Stimulated activated CD4-positive, alpha-beta T cell treated with anti-CD3 and anti-CD28 coated beads, TNF-alpha, amount 100 ng/mL, for 24 hours (primary cell): ENCODE results near the gene TMPRSS2.

Source experiments
- DNase-seq, 3 experiments: peaks; one replicate each; pipeline ENCODE4 v3.0.0-alpha.2; 2020; ENCODE audit warnings: low read depth in 3 of 3

TMPRSS2 gene

GRCh38 chr21:41481191-41481590, 26.8 kb downstream of the TMPRSS2 start:
- DNase-seq, result no peak

- DNase-seq, result no peak
Observed at GRCh38 chr21:41480086-41480690, 27.8 kb downstream of the TMPRSS2 start.

GRCh38 chr21:41479686-41480085, 28.3 kb downstream of the TMPRSS2 start:
- DNase-seq, result no peak

- no peak for DNase-seq
Observed at GRCh38 chr21:41478319-41479177, 29.4 kb downstream of the TMPRSS2 start.

GRCh38 chr21:41477641-41478318, 30.2 kb downstream of the TMPRSS2 start:
- DNase-seq, result no peak

- DNase-seq, result no peak
Observed at GRCh38 chr21:41475714-41476420, 32.1 kb downstream of the TMPRSS2 start.

- DNase-seq, result no peak
Observed at GRCh38 chr21:41472753-41473548, 35.0 kb downstream of the TMPRSS2 start.

- no peak for DNase-seq
Observed at GRCh38 chr21:41470054-41470453, 37.9 kb downstream of the TMPRSS2 start.

- DNase-seq, result no peak
Observed at GRCh38 chr21:41466024-41466820, 41.7 kb downstream of the TMPRSS2 start.

GRCh38 chr21:41465176-41465781, 42.7 kb downstream of the TMPRSS2 start:
- DNase-seq, result no peak

- peak; percentile 23 to 54 (median 27) for DNase-seq
Observed at GRCh38 chr21:41460578-41461527, 47.1 kb downstream of the TMPRSS2 start.

- DNase-seq, result no peak
Observed at GRCh38 chr21:41459884-41460534, 47.9 kb downstream of the TMPRSS2 start.

GRCh38 chr21:41458559-41458958, 49.4 kb downstream of the TMPRSS2 start:
- DNase-seq, result no peak

- DNase-seq, result no peak
Observed at GRCh38 chr21:41458121-41458520, 49.8 kb downstream of the TMPRSS2 start.

GRCh38 chr21:41453761-41454160, 54.2 kb downstream of the TMPRSS2 start:
- no peak for DNase-seq

GRCh38 chr21:41453198-41453597, 54.8 kb downstream of the TMPRSS2 start:
- no peak for DNase-seq

- no peak for DNase-seq
Observed at GRCh38 chr21:41451753-41452676, 55.9 kb downstream of the TMPRSS2 start.
